Suprapubic skin (tissue), 4 donors: ENCODE results near the gene ATG2A. TPM values are rescaled to one million over a fixed set of nuclear protein-coding genes. Genes with fewer than 3 reads are reported as not detected.

ENCODE experiments used
- DNase-seq, 2 donors: peaks; one replicate each; pipeline ENCODE4 v3.0.0-alpha.2; 2019; ENCODE audit warnings: low spot score in 2 of 2
- H3K27ac ChIP-seq: fragments of 200-600 bp; sonication (generic); one replicate; pipeline ENCODE4 v1.5.1; 2019
- H3K27me3 ChIP-seq: fragments of 200-600 bp; sonication (generic); one replicate; pipeline ENCODE4 v1.5.1; 2019
- H3K36me3 ChIP-seq: fragments of 200-600 bp; sonication (generic); one replicate; pipeline ENCODE4 v1.5.1; 2019
- H3K4me1 ChIP-seq: fragments of 200-600 bp; sonication (generic); one replicate; pipeline ENCODE4 v1.5.1; 2019
- H3K4me3 ChIP-seq: fragments of 200-600 bp; sonication (generic); one replicate; pipeline ENCODE4 v1.5.1; 2019; ENCODE audit warnings: mild to moderate bottlenecking
- H3K9me3 ChIP-seq: fragments of 200-600 bp; sonication (generic); one replicate; pipeline ENCODE4 v1.5.1; 2019
- EP300 ChIP-seq: sonication (generic); formaldehyde crosslinking; IDR thresholded peaks from one replicate; pipeline ENCODE4 v1.6.1; 2017; ENCODE audit warnings: antibody characterized with exemption
- POLR2A ChIP-seq, 2 donors: fragments of 450-650 bp; IDR thresholded peaks; one replicate each; pipeline ENCODE4 v1.6.1; 2017; ENCODE audit warnings: antibody characterized with exemption in 2 of 2, mild to moderate bottlenecking in 2 of 2, moderate library complexity in 2 of 2
- POLR2AphosphoS5 ChIP-seq, 3 donors: sonication (generic); formaldehyde crosslinking; IDR thresholded peaks; one replicate each; pipeline ENCODE4 v1.6.1; 2017; ENCODE audit warnings: antibody characterized with exemption in 3 of 3
- WGBS: methylation state at CpG from one replicate; pipeline ENCODE4 v1.1.5; 2018; 5-methylcytosine and 5-hydroxymethylcytosine counted together
- total RNA-seq, 4 donors: library from RNA; depleted of rRNA; stranded (reverse); fragments of >200 nt; gene quantifications; one replicate each; pipeline ENCODE4 v1.1.0, GENCODE V29; 2016
- TF ChIP-seq, protein P1 (sequence below), 2 donors: fragments of 200-600 bp in 1 of 2; fragments of 450-650 bp in 1 of 2; sonication (generic) in 1 of 2; IDR thresholded peaks; one replicate each; pipeline ENCODE4 v1.5.1; 2016 to 2019; ENCODE audit warnings: antibody characterized with exemption in 2 of 2, mild to moderate bottlenecking in 1 of 2, moderate library complexity in 1 of 2

Gene ATG2A
- total RNA-seq, 4 donors from 2014 or later: 69.5 to 82.2 (median 76.0) TPM

GRCh38 chr11:64896448-64897022 lies 20.5 kb downstream of the ATG2A start:
- no peaks in the 10 kb centered on the region for H3K9me3 ChIP-seq
- 66% methylated on average over 4 of the region's 14 CpGs for WGBS
- H3K36me3 ChIP-seq: peaks cover 68% of the 10 kb centered on the region
- no peaks in the 10 kb centered on the region for H3K27me3 ChIP-seq
- peaks cover 6% of the 10 kb centered on the region for H3K4me1 ChIP-seq
- TF ChIP-seq, protein P1, sequence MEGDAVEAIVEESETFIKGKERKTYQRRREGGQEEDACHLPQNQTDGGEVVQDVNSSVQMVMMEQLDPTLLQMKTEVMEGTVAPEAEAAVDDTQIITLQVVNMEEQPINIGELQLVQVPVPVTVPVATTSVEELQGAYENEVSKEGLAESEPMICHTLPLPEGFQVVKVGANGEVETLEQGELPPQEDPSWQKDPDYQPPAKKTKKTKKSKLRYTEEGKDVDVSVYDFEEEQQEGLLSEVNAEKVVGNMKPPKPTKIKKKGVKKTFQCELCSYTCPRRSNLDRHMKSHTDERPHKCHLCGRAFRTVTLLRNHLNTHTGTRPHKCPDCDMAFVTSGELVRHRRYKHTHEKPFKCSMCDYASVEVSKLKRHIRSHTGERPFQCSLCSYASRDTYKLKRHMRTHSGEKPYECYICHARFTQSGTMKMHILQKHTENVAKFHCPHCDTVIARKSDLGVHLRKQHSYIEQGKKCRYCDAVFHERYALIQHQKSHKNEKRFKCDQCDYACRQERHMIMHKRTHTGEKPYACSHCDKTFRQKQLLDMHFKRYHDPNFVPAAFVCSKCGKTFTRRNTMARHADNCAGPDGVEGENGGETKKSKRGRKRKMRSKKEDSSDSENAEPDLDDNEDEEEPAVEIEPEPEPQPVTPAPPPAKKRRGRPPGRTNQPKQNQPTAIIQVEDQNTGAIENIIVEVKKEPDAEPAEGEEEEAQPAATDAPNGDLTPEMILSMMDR (IDR thresholded peaks at IDR 0.05): no peak
- TF ChIP-seq POLR2A (IDR thresholded peaks at IDR 0.05) (no peak), POLR2AphosphoS5 (IDR thresholded peaks at IDR 0.05) (no peak), EP300 (no peak)
- H3K4me3 ChIP-seq: no peak overlapping the region
- DNase-seq: no peak
- no peak overlapping the region for H3K27ac ChIP-seq

DNA sequence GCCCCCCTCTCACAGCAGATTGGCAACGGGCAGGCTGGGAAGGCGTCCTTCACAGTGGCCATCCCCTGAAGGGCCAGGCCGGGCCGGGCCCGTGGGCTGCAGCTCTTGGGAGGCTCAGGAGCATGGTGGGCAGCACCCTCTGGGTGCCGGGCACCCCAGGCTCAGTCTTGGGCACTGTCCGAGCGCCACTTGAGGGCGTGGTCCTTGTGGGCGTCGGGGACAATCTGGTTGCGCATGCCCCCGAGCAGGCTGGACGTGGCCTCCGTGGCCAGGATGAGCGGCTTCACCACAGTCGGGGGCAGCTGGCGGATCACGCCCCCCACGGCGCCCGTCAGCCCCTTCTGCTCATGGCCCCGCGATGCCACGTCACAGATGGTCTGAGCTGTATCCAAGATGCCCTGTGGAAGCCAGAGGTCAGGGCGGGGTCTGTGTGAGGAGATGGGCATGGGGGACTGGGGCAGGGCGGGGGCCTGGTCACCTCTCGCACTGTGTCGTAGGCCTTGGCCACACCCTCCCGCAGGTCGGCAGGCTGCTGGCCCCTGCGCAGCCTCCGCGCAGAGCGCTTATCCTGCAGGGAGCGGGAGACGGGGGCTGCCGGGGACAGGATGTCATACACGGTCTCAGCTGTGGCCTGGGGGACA lies 22.1 kb downstream of the ATG2A start:
- H3K27me3 ChIP-seq: no peaks in the 10 kb centered on the region
- no peak overlapping the region for H3K4me3 ChIP-seq
- H3K4me1 ChIP-seq: peaks cover 6% of the 10 kb centered on the region
- no peak overlapping the region for H3K27ac ChIP-seq
- peaks cover 52% of the 10 kb centered on the region for H3K36me3 ChIP-seq
- no peak for DNase-seq
- H3K9me3 ChIP-seq: no peaks in the 10 kb centered on the region
- WGBS: 81% methylated on average over 14 of the region's 39 CpGs
- TF ChIP-seq, protein P1 (IDR thresholded peaks at IDR 0.05): no peak
- TF ChIP-seq POLR2AphosphoS5 (IDR thresholded peaks at IDR 0.05) (no peak), POLR2A (IDR thresholded peaks at IDR 0.05) (no peak), EP300 (no peak)

GRCh38 chr11:64894070-64894811 lies 22.8 kb downstream of the ATG2A start:
- Histone ChIP-seq H3K27me3 (no peaks in the 10 kb centered on the region), H3K4me3 (no peak overlapping the region), H3K27ac (no peak overlapping the region), H3K4me1 (peaks cover 6% of the 10 kb centered on the region), H3K9me3 (no peaks in the 10 kb centered on the region), H3K36me3 (peaks cover 48% of the 10 kb centered on the region)
- no peak for TF ChIP-seq EP300
- no peak for TF ChIP-seq POLR2A (IDR thresholded peaks at IDR 0.05)
- TF ChIP-seq, protein P1 (IDR thresholded peaks at IDR 0.05): peak; percentile 58 to 84
- TF ChIP-seq POLR2AphosphoS5 (IDR thresholded peaks at IDR 0.05): peak in 1 of 3 donors; percentile 12
- WGBS: 53% methylated on average over 10 of the region's 14 CpGs
- peak; percentile 87 to 93 for DNase-seq

DNA sequence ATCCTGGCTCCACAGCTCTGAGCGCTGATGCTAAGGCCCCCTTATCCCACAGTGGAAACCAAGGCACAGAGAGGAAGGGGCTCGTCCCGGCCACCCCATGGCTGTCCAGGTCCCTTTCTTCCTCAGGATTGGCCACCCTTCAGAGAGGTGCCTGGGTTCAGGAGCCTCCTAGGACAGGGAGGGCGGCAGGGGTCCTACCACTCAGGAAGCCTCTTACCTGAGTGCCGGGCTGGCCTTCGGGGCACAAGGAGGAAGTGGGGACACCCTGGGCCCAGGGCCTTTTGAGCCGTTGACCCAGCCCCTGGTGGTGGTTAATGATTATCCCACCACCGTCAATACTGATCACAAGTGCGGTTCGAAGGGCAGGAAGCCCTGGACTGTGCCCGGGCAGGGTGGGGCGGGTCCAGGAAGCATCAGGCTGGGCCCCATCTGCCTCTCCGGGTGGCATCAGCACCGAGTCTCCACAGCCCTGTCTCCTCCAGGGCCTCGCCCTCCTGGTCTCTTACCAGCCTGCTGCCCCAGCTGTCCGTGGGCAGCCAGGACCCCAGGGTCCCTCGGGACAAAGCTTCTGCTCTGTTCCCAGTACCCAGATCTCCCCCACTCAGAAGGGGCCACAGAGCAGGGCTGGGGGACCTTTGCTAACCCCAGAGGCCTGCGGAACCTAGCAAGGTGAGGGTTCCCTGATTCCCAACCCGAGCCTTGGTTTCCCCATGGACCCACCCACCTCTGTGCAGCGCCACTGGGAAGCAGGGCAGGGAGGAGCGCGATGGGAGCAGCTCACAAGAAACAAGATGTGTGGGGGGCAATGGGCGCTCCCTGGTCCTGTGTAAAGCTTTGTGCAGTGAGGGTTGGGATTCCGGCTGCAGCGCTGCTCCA lies 23.6 kb downstream of the ATG2A start:
- no peak for TF ChIP-seq POLR2A (IDR thresholded peaks at IDR 0.05)
- no peak for TF ChIP-seq EP300
- no peak for TF ChIP-seq POLR2AphosphoS5 (IDR thresholded peaks at IDR 0.05)
- TF ChIP-seq, protein P1 (IDR thresholded peaks at IDR 0.05): no peak
- no peaks in the 10 kb centered on the region for H3K27me3 ChIP-seq
- H3K36me3 ChIP-seq: peaks cover 40% of the 10 kb centered on the region
- H3K9me3 ChIP-seq: no peaks in the 10 kb centered on the region
- H3K4me3 ChIP-seq: no peak overlapping the region
- peaks cover 8% of the 10 kb centered on the region for H3K4me1 ChIP-seq
- DNase-seq: no peak
- H3K27ac ChIP-seq: no peak overlapping the region
- 69% methylated on average over 13 of the region's 25 CpGs for WGBS
